ENCODE data around the gene TEDC1. TPM values are rescaled to one million over a fixed set of nuclear protein-coding genes. Genes with fewer than 3 reads are reported as not detected.
A peak's percentile ranks its signal among the peaks of the same experiment; 100 is the strongest.

Gene TEDC1
- total RNA-seq, 1 donor from 2014 or later: 12.7 TPM

- no peak overlapping the region for H3K27ac ChIP-seq
- DNase-seq (ENCODE audit: low spot score in 2 of 2): peak in 1 of 2 donors; percentile 58
These were observed 7.6 kb downstream of the TEDC1 start for GRCh38 chr14:105498430-105499255.

DNA sequence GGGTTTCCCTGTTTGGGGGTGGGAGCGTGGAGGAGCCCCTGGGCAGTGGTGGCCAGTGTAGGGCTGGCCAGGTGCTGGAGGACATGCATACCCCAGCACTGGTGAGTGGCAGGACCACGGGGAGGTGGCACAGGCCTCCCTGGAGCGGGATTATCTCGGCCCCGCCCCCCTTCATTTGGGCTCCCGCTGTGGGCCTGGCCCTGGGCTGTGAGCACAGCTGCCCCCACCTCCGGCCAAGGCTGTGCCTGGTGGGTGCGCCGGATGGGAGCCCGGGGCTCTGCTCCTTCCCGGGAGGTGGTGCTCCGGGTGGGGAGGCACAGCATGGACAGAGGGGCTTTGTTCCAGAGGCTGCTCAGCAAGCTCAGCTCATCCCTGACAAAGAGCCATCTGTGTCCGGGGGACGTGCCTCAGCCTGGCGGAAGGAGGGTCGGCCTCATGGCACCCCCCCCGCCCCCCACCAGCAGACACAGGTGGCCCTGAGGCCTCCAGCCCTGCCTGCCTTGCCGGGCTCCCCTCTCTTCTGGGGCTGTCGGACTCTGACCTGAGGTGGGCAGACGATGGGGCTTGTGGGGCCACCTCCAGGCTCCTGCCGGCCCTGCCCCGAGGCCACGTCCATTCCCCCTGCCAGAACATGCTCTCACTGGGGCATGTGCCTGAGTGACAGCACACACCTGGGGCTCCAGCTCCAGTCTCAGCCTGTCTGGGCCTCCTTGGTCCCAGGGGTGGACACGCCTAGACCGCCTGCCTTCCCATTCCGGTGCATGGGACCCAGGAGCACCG, 8.4 kb downstream of the TEDC1 start:
- intact Hi-C loops (cut with DNase I): no loop called here
- Histone ChIP-seq H3K36me3 (peaks cover 0 to 10% of the 10 kb centered on the region in 2 donors), H3K27ac (no peak overlapping the region), H3K4me1 (no peaks in the 10 kb centered on the region), H3K9me3 (no peaks in the 10 kb centered on the region), H3K27me3 (no peaks in the 10 kb centered on the region), H3K4me3 (no peak overlapping the region)
- no peak for DNase-seq (ENCODE audit: low spot score in 2 of 2)
- no peak for TF ChIP-seq CTCF (IDR thresholded peaks at IDR 0.05)

More at GRCh38 chr14:105498430-105499255, 7.6 kb downstream of the TEDC1 start:
- H3K27me3 ChIP-seq: no peaks in the 10 kb centered on the region
- no peak overlapping the region for H3K4me3 ChIP-seq
- no peaks in the 10 kb centered on the region for H3K9me3 ChIP-seq
- H3K36me3 ChIP-seq: peaks cover 0 to 10% of the 10 kb centered on the region in 2 donors
- H3K4me1 ChIP-seq: no peaks in the 10 kb centered on the region
- intact Hi-C loops (cut with DNase I): no loop called here
- no peak for TF ChIP-seq CTCF (IDR thresholded peaks at IDR 0.05)

DNA sequence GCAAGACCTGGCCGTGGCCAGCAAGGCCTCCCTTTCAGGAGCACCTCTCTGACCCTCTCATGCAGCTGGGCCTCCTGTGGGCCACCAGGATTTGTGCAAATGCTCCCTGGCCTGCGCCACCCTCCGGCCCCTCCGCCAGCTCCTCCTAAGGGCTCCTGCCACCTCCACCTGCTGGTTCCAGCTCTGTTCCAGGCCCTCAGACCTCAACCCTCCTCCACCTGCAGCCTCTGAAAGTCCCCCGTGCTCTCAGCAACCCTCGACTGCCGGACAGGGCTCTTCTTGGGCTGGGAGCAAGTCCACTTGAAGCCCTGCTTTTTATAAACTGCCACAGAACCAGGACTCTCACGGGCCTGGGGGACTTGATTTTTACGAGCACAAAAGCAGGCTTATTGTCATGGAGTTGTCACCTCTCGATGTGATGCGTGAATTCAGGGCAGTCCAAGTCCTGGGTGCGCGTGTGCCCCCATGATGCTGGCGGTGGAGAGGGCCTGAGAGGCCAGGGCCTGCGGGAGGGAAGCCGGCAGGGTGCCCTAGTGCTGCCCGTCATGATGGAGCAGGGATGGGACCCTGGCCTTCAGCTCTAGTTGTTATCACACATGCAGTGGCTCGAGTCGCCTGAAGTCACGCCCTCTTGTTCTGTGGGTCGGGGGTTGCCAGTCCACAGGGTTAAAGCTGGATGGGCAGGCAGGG, 9.1 kb downstream of the TEDC1 start:
- H3K4me3 ChIP-seq: no peak overlapping the region
- no peak overlapping the region for H3K27ac ChIP-seq
- no peaks in the 10 kb centered on the region for H3K9me3 ChIP-seq
- H3K27me3 ChIP-seq: no peaks in the 10 kb centered on the region
- H3K4me1 ChIP-seq: no peaks in the 10 kb centered on the region
- TF ChIP-seq CTCF (IDR thresholded peaks at IDR 0.05): no peak
- DNase-seq (ENCODE audit: low spot score in 2 of 2): no peak
- intact Hi-C loops (cut with DNase I): no loop called here
- H3K36me3 ChIP-seq: peaks cover 0 to 10% of the 10 kb centered on the region in 2 donors

DNA sequence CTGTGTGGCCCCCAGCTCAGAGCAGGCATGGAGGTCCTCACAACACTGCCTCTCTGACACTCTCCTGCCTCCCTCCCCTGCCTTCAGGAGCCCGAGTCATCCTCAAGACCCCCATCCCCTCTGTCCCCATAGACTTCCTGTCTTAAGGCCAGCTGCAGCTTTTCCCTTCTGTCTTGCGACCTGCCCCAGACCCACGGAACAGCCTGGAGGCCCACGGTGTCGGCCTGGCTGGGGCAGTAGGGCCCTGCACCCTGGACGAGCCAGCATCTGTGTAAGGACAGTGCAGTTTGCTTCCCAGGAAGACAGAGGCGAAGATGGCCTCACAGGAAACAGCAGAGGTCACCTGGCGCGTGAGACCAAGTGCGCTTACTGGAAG, 9.7 kb downstream of the TEDC1 start:
- H3K27me3 ChIP-seq: no peaks in the 10 kb centered on the region
- no peak for DNase-seq (ENCODE audit: low spot score in 2 of 2)
- no peak overlapping the region for H3K27ac ChIP-seq
- no peaks in the 10 kb centered on the region for H3K9me3 ChIP-seq
- intact Hi-C loops (cut with DNase I): no loop called here
- no peak for TF ChIP-seq CTCF (IDR thresholded peaks at IDR 0.05)
- no peaks in the 10 kb centered on the region for H3K4me1 ChIP-seq
- no peak overlapping the region for H3K4me3 ChIP-seq
- peaks cover 0 to 10% of the 10 kb centered on the region in 2 donors for H3K36me3 ChIP-seq

GRCh38 chr14:105501504-105502291, 10.7 kb downstream of the TEDC1 start:
- Histone ChIP-seq H3K9me3 (no peaks in the 10 kb centered on the region), H3K4me1 (no peaks in the 10 kb centered on the region), H3K27me3 (no peaks in the 10 kb centered on the region), H3K36me3 (peaks cover 0 to 10% of the 10 kb centered on the region in 2 donors), H3K27ac (no peak overlapping the region), H3K4me3 (no peak overlapping the region)
- DNase-seq (ENCODE audit: low spot score in 2 of 2): no peak
- no peak for TF ChIP-seq CTCF (IDR thresholded peaks at IDR 0.05)
- intact Hi-C loops (cut with DNase I): no loop called here

All from ascending aorta (tissue), 2 donors.